OCI-M1 (cell line): ENCODE data around the gene ARIH1.
A peak's percentile ranks its signal among the peaks of the same experiment; 100 is the strongest.

Experiments used
- DNase-seq: peaks from one replicate; lab custom pipeline; 2025; lab: John Stamatoyannopoulos, UW

The ARIH1 gene

GRCh38 chr15:72487070-72487797, 13.1 kb downstream of the ARIH1 start:
- no peak for DNase-seq

- no peak for DNase-seq
These were observed 14.4 kb downstream of the ARIH1 start for GRCh38 chr15:72488558-72488957.

GRCh38 chr15:72489943-72490554, 15.9 kb downstream of the ARIH1 start:
- DNase-seq: no peak

GRCh38 chr15:72491768-72492167, 17.6 kb downstream of the ARIH1 start:
- DNase-seq: no peak

- no peak for DNase-seq
These were observed 18.6 kb downstream of the ARIH1 start for GRCh38 chr15:72492733-72493132.

GRCh38 chr15:72493220-72493619, 19.1 kb downstream of the ARIH1 start:
- DNase-seq: no peak

GRCh38 chr15:72495007-72495406, 20.9 kb downstream of the ARIH1 start:
- DNase-seq: no peak

- no peak for DNase-seq
These were observed 22.7 kb downstream of the ARIH1 start for GRCh38 chr15:72496783-72497182.

- no peak for DNase-seq
These were observed 23.3 kb downstream of the ARIH1 start for GRCh38 chr15:72497402-72497801.

- no peak for DNase-seq
These were observed 28.2 kb downstream of the ARIH1 start for GRCh38 chr15:72502220-72502809.

GRCh38 chr15:72503147-72503546, 29.0 kb downstream of the ARIH1 start:
- DNase-seq: peak; percentile 14

- DNase-seq: no peak
These were observed 33.4 kb downstream of the ARIH1 start for GRCh38 chr15:72507402-72508092.

GRCh38 chr15:72509484-72509883, 35.4 kb downstream of the ARIH1 start:
- DNase-seq: no peak

GRCh38 chr15:72511536-72511935, 37.4 kb downstream of the ARIH1 start:
- DNase-seq: no peak

- no peak for DNase-seq
These were observed 41.7 kb downstream of the ARIH1 start for GRCh38 chr15:72515591-72516389.

GRCh38 chr15:72516777-72517176, 42.6 kb downstream of the ARIH1 start:
- no peak for DNase-seq

GRCh38 chr15:72521682-72522081, 47.6 kb downstream of the ARIH1 start:
- DNase-seq: no peak

- DNase-seq: no peak
These were observed 59.0 kb downstream of the ARIH1 start for GRCh38 chr15:72532991-72533601.

GRCh38 chr15:72534523-72534922, 60.4 kb downstream of the ARIH1 start:
- DNase-seq: no peak

GRCh38 chr15:72535911-72536310, 61.8 kb downstream of the ARIH1 start:
- DNase-seq: no peak

GRCh38 chr15:72536506-72536905, 62.4 kb downstream of the ARIH1 start:
- DNase-seq: no peak

GRCh38 chr15:72538931-72539330, 64.8 kb downstream of the ARIH1 start:
- DNase-seq: no peak
